Measurements from ENCODE around the gene SH3BGRL2.

DNA sequence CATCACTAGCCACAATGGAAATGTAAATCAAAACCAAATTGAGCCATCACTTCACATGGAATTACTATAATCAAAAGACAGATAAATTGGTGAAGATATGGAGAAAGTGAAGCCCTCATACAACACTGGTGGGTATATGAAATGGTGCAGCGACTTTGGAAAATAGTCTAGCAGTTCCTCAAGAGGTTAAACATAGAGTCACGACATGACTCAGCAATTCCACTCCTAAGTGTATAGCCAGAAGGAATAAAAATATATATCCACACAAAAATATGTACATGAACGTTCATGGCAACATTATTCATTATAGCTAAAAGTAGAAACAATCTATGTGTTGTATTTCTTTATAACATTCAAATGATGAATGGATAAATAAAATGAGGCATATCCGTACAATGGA is 33.1 kb upstream of the SH3BGRL2 start:
- TF ChIP-seq ZNF121 (tag by site-specific recombination; IDR thresholded peaks at IDR 0.05) = no peak
- TF ChIP-seq, protein P1, sequence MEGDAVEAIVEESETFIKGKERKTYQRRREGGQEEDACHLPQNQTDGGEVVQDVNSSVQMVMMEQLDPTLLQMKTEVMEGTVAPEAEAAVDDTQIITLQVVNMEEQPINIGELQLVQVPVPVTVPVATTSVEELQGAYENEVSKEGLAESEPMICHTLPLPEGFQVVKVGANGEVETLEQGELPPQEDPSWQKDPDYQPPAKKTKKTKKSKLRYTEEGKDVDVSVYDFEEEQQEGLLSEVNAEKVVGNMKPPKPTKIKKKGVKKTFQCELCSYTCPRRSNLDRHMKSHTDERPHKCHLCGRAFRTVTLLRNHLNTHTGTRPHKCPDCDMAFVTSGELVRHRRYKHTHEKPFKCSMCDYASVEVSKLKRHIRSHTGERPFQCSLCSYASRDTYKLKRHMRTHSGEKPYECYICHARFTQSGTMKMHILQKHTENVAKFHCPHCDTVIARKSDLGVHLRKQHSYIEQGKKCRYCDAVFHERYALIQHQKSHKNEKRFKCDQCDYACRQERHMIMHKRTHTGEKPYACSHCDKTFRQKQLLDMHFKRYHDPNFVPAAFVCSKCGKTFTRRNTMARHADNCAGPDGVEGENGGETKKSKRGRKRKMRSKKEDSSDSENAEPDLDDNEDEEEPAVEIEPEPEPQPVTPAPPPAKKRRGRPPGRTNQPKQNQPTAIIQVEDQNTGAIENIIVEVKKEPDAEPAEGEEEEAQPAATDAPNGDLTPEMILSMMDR (tag by site-specific recombination; IDR thresholded peaks at IDR 0.05) = no peak
- TF ChIP-seq, protein P2, sequence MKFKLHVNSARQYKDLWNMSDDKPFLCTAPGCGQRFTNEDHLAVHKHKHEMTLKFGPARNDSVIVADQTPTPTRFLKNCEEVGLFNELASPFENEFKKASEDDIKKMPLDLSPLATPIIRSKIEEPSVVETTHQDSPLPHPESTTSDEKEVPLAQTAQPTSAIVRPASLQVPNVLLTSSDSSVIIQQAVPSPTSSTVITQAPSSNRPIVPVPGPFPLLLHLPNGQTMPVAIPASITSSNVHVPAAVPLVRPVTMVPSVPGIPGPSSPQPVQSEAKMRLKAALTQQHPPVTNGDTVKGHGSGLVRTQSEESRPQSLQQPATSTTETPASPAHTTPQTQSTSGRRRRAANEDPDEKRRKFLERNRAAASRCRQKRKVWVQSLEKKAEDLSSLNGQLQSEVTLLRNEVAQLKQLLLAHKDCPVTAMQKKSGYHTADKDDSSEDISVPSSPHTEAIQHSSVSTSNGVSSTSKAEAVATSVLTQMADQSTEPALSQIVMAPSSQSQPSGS (tag by site-specific recombination; IDR thresholded peaks at IDR 0.05; ENCODE audit: low read depth) = no peak
- no peak for TF ChIP-seq ZNF274 (IDR thresholded peaks at IDR 0.05; ENCODE audit: low read length)
- TF ChIP-seq ZNF274 (tag by site-specific recombination; IDR thresholded peaks at IDR 0.05; ENCODE audit: borderline replicate concordance) = no peak
- TF ChIP-seq ZNF239 (tag by site-specific recombination; IDR thresholded peaks at IDR 0.05) = no peak
